Spleen (tissue), 7 donors: Measurements from ENCODE around the gene CCNF.

Experiments
- POLR2A ChIP-seq, 3 donors: fragments of 450-650 bp; IDR thresholded peaks; one replicate each; pipeline ENCODE4 v1.5.1; 2017; ENCODE audit warnings: antibody characterized with exemption in 3 of 3, mild to moderate bottlenecking in 1 of 3
- POLR2AphosphoS5 ChIP-seq, 3 donors: sonication (generic); formaldehyde crosslinking; IDR thresholded peaks; one replicate each; pipeline ENCODE4 v1.5.1; 2017; ENCODE audit warnings: antibody characterized with exemption in 3 of 3
- TF ChIP-seq, protein P1 (sequence below), 11 experiments: fragments of 200-600 bp in 7 of 11; fragments of 450-650 bp in 4 of 11; sonication (generic) in 4 of 11; IDR thresholded peaks in 8 of 11; conservative IDR thresholded peaks in 3 of 11; 1 replicate in 7 of 11; 2 replicates in 4 of 11; pipeline versions ENCODE4 v1.4.0 to v1.8.0; 2016 to 2021; ENCODE audit warnings: antibody characterized with exemption in 11 of 11, inconsistent platforms in 4 of 11, mild to moderate bottlenecking in 1 of 11
- donor health status: DM: no; HTN: no; CAD: no; lungs with moderate emphysema.
- donor health status: DM: no; HTN: no; CAD: no.
- donor health status: DM: no; HTN: no; CAD: no.

DNA sequence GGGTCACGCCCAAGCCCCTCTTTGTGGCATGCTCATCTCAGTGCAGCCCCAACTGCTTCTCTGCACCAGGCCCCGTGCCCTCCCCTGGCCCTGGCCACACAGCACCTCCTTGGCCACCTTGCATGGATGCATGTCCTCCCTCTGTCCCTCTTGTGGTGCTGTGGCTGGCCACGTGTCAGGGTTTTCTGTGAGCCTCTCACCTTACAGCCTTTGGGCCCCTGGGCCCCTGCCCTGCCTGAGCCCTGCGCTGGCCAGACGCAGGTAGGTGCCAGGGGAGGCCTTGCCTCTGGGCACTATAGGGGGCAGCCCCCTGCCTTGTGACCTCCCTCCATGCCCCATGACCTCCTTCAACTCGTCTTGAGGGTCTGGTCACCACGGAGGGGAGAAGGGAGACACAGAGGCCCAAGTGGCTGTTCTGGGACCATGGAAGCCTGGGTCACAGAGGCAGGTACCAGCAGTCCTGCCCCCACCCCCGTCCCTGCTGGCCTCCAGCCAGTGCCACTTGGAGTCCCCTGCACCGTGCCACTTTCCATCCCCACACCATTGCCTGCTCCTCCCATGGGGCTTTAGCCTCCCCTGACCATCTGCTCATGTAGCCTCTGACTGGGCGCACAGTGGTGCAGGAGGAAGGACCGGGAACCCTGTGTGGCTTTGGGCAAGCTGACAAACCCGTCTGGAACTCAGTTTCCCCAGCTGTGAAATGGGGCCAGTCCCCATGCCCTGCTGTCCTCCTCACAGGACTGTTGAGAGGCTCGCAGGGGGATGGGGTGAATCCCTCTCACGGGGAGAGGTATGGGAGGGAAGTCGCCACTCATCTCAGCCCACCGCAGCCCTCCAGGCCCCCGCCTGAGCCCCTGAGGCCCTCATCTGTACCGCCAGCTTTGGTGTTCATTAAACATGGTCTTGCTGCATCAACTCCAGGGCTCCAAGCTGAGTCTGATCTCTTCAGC lies 73.0 kb downstream of the CCNF start:
- TF ChIP-seq, protein P1, sequence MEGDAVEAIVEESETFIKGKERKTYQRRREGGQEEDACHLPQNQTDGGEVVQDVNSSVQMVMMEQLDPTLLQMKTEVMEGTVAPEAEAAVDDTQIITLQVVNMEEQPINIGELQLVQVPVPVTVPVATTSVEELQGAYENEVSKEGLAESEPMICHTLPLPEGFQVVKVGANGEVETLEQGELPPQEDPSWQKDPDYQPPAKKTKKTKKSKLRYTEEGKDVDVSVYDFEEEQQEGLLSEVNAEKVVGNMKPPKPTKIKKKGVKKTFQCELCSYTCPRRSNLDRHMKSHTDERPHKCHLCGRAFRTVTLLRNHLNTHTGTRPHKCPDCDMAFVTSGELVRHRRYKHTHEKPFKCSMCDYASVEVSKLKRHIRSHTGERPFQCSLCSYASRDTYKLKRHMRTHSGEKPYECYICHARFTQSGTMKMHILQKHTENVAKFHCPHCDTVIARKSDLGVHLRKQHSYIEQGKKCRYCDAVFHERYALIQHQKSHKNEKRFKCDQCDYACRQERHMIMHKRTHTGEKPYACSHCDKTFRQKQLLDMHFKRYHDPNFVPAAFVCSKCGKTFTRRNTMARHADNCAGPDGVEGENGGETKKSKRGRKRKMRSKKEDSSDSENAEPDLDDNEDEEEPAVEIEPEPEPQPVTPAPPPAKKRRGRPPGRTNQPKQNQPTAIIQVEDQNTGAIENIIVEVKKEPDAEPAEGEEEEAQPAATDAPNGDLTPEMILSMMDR (IDR thresholded peaks at IDR 0.05 in 8 of 11, conservative IDR thresholded peaks at IDR 0.05 in 3 of 11), result no peak
- TF ChIP-seq POLR2AphosphoS5 (IDR thresholded peaks at IDR 0.05) (no peak), POLR2A (IDR thresholded peaks at IDR 0.05) (no peak)
